PC-3 (cell line): ENCODE measurements around the gene ST3GAL4. TPM values are rescaled to one million over a fixed set of nuclear protein-coding genes. Genes with fewer than 3 reads are reported as not detected.

Experiments used
- ATAC-seq: fragments of 200-7000 bp; cut with Tn5 transposase; 2 replicates; pipeline ENCODE4 v1.9.1; 2020; ENCODE audit warnings: mild to moderate bottlenecking, moderate library complexity
- BruUV-seq: library from RNA; stranded (reverse); fragments of 400-500 nt; replicated peaks from 2 replicates; lab custom pipeline; 2021; lab: Mats Ljungman, UMichigan
- CTCF ChIA-PET: fragments of 300-600 bp; sonication (Branson Sonifier 250); formaldehyde crosslinking; loops from one replicate; lab custom pipeline; 2022; ENCODE audit warnings: antibody characterized with exemption; lab: Charles Lee
- POLR2A ChIA-PET: fragments of 300-600 bp; sonication (Branson Sonifier 250); formaldehyde crosslinking; loops from one replicate; lab custom pipeline; 2022; ENCODE audit warnings: antibody characterized with exemption; ENCODE audit not compliant: unreplicated experiment; lab: Charles Lee
- DNase-seq: peaks from one replicate; pipeline ENCODE4 v3.0.0-alpha.2; 2015
- H2AFZ ChIP-seq: fragments of 300-600 bp; sonication (generic); 2 replicates; pipeline ENCODE4 v1.6.0; 2016; ENCODE audit warnings: antibody characterized with exemption, low read length
- H3F3A ChIP-seq: fragments of 300-600 bp; sonication (generic); one replicate; pipeline ENCODE4 v1.6.0; 2017; ENCODE audit warnings: antibody characterized with exemption, low read length, control low read depth, mild to moderate bottlenecking; ENCODE audit not compliant: unreplicated experiment
- H3K27ac ChIP-seq: fragments of 300-600 bp; sonication (generic); 2 replicates; pipeline ENCODE4 v1.5.1; 2016; ENCODE audit warnings: mild to moderate bottlenecking, low read length
- H3K27me3 ChIP-seq: fragments of 300-600 bp; sonication (generic); 2 replicates; pipeline ENCODE4 v1.6.1; 2016; ENCODE audit warnings: low read length, mixed read lengths
- H3K36me3 ChIP-seq: fragments of 300-600 bp; sonication (generic); 2 replicates; pipeline ENCODE4 v1.6.1; 2016; ENCODE audit warnings: low read depth, mixed run types, low read length, mixed read lengths
- H3K4me1 ChIP-seq: fragments of 300-600 bp; sonication (generic); 2 replicates; pipeline ENCODE4 v1.5.1; 2016; ENCODE audit warnings: low read length; ENCODE audit not compliant: insufficient read depth
- H3K4me2 ChIP-seq: fragments of 300-600 bp; sonication (generic); 2 replicates; pipeline ENCODE4 v1.6.0; 2016; ENCODE audit warnings: low read length
- H3K4me3 ChIP-seq: fragments of 300-600 bp; sonication (generic); 2 replicates; pipeline ENCODE4 v1.5.1; 2016; ENCODE audit warnings: mild to moderate bottlenecking, low read length, mixed read lengths
- H3K79me2 ChIP-seq: fragments of 300-600 bp; sonication (generic); 2 replicates; pipeline ENCODE4 v1.6.1; 2017; ENCODE audit warnings: low read length, mixed read lengths
- H3K9ac ChIP-seq: fragments of 300-600 bp; sonication (generic); 2 replicates; pipeline ENCODE4 v1.6.0; 2016; ENCODE audit warnings: mild to moderate bottlenecking, low read length
- H3K9me2 ChIP-seq: fragments of 300-600 bp; sonication (generic); replicated peaks from 2 replicates; pipeline ENCODE4 v1.6.1; 2016; ENCODE audit warnings: mixed run types, low read length, mixed read lengths
- H3K9me3 ChIP-seq: fragments of 300-600 bp; sonication (generic); 2 replicates; pipeline ENCODE4 v1.6.1; 2016; ENCODE audit warnings: low read length, mixed read lengths
- H4K20me1 ChIP-seq: fragments of 300-600 bp; sonication (generic); 2 replicates; pipeline ENCODE4 v1.6.1; 2016; ENCODE audit warnings: low read length, mixed read lengths
- EZH2 ChIP-seq: fragments of 300-600 bp; sonication (generic); IDR thresholded peaks from one replicate; pipeline ENCODE4 v1.6.1; 2017; ENCODE audit warnings: antibody characterized with exemption, mild to moderate bottlenecking, low read length; ENCODE audit not compliant: unreplicated experiment
- EZH2phosphoT487 ChIP-seq: fragments of 300-600 bp; sonication (generic); IDR thresholded peaks from 2 replicates; pipeline ENCODE4 v1.6.1; 2018; ENCODE audit warnings: mild to moderate bottlenecking, antibody characterized with exemption, low read length, borderline replicate concordance
- intact Hi-C: fragments of 100-400 bp; cut with micrococcal nuclease; formaldehyde crosslinking; loops from 2 replicates; pipeline ENCODE4 v1.9.0; 2023
- total RNA-seq: library from RNA; depleted of rRNA; stranded (reverse); fragments of >200 nt; gene quantifications from 2 replicates; pipeline ENCODE4 v1.2.3, GENCODE V29; 2014
- TF ChIP-seq, protein P1 (sequence below): fragments of 300-600 bp; sonication (generic); conservative IDR thresholded peaks from 2 replicates; pipeline ENCODE4 v1.5.1; 2017; ENCODE audit warnings: antibody characterized with exemption, low read depth, mild to moderate bottlenecking, low read length

Gene ST3GAL4
- total RNA-seq, 1 experiment from 2014 or later, result 126 TPM

- BruUV-seq, result no TSS peak
- Histone ChIP-seq H3K9me3 (no peaks in the 10 kb centered on the region), H3F3A (no peaks in the 10 kb centered on the region), H4K20me1 (no peaks in the 10 kb centered on the region), H3K36me3 (peaks cover 24% of the 10 kb centered on the region; the same call in 1 of the 2 replicates), H3K4me3 (no peak overlapping the region), H3K4me1 (peaks cover 25% of the 10 kb centered on the region), H3K27ac (no peak overlapping the region), H3K9me2 (no peaks in the 10 kb centered on the region), H3K27me3 (no peaks in the 10 kb centered on the region), H2AFZ (no peak overlapping the region), H3K4me2 (no peak overlapping the region), H3K9ac (no peak overlapping the region), H3K79me2 (peaks cover 46% of the 10 kb centered on the region)
- DNase-seq (no peak), ATAC-seq (no peak)
- ChIA-PET POLR2A (no interaction called here), CTCF (no interaction called here)
- intact Hi-C loops, result no loop called here
- TF ChIP-seq, protein P1, sequence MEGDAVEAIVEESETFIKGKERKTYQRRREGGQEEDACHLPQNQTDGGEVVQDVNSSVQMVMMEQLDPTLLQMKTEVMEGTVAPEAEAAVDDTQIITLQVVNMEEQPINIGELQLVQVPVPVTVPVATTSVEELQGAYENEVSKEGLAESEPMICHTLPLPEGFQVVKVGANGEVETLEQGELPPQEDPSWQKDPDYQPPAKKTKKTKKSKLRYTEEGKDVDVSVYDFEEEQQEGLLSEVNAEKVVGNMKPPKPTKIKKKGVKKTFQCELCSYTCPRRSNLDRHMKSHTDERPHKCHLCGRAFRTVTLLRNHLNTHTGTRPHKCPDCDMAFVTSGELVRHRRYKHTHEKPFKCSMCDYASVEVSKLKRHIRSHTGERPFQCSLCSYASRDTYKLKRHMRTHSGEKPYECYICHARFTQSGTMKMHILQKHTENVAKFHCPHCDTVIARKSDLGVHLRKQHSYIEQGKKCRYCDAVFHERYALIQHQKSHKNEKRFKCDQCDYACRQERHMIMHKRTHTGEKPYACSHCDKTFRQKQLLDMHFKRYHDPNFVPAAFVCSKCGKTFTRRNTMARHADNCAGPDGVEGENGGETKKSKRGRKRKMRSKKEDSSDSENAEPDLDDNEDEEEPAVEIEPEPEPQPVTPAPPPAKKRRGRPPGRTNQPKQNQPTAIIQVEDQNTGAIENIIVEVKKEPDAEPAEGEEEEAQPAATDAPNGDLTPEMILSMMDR, result no peak
- TF ChIP-seq EZH2, result no peak
- TF ChIP-seq EZH2phosphoT487, result no peak
These were observed 7.5 kb upstream of the ST3GAL4 start for GRCh38 chr11:126347751-126348668.

GRCh38 chr11:126348806-126349582 is 6.5 kb upstream of the ST3GAL4 start:
- Histone ChIP-seq H3K79me2 (peaks cover 48% of the 10 kb centered on the region), H3K36me3 (peaks cover 20% of the 10 kb centered on the region; the same call in 1 of the 2 replicates), H3K4me1 (peaks cover 35% of the 10 kb centered on the region), H3K27me3 (no peaks in the 10 kb centered on the region), H3K9ac (no peak overlapping the region), H3K9me2 (no peaks in the 10 kb centered on the region), H4K20me1 (no peaks in the 10 kb centered on the region), H3K27ac (no peak overlapping the region), H3F3A (no peaks in the 10 kb centered on the region), H3K9me3 (no peaks in the 10 kb centered on the region), H2AFZ (no peak overlapping the region), H3K4me2 (no peak overlapping the region), H3K4me3 (no peak overlapping the region)
- TF ChIP-seq EZH2phosphoT487, result no peak
- TF ChIP-seq EZH2, result no peak
- TF ChIP-seq, protein P1, result no peak
- ChIA-PET CTCF (no interaction called here), POLR2A (no interaction called here)
- DNase-seq, result no peak
- intact Hi-C loops, result no loop called here
- BruUV-seq, result no TSS peak
- no peak for ATAC-seq
